CD14-positive monocyte (primary cell): ENCODE results near the gene TINAGL1. TPM values are rescaled to one million over a fixed set of nuclear protein-coding genes. Genes with fewer than 3 reads are reported as not detected.

Experiments
- DNase-seq, 3 donors: peaks; one replicate each; pipeline ENCODE4 v3.0.0-alpha.2; 2011 to 2022
- H2AFZ ChIP-seq: 2 replicates; pipeline ENCODE4 v1.6.0; 2012; ENCODE audit warnings: mild to moderate bottlenecking, low read depth, low read length, inconsistent platforms; ENCODE audit not compliant: insufficient read depth, poor library complexity, severe bottlenecking
- H3K27ac ChIP-seq, 2 donors: 1 replicate in 1 of 2; 2 replicates in 1 of 2; pipeline ENCODE4 v1.5.1; 2012 to 2013; ENCODE audit warnings: low read length in 2 of 2, control low read depth in 1 of 2, inconsistent platforms in 1 of 2, low read depth in 1 of 2, mild to moderate bottlenecking in 1 of 2
- H3K27me3 ChIP-seq, 2 donors: one replicate each; pipeline versions ENCODE4 v1.6.0 to v1.6.1; 2011 to 2013; ENCODE audit warnings: low read length in 2 of 2; ENCODE audit not compliant: control insufficient read depth in 2 of 2, insufficient read depth in 2 of 2
- H3K36me3 ChIP-seq, 2 donors: replicated peaks in 1 of 2; 1 replicate in 1 of 2; 2 replicates in 1 of 2; pipeline versions ENCODE4 v1.5.1 to v1.6.1; 2012 to 2013; ENCODE audit warnings: low read length in 2 of 2, control low read depth in 1 of 2, inconsistent platforms in 1 of 2, mild to moderate bottlenecking in 1 of 2; ENCODE audit not compliant: insufficient read depth in 2 of 2, control insufficient read depth in 1 of 2
- H3K4me1 ChIP-seq, 2 donors: 1 replicate in 1 of 2; 2 replicates in 1 of 2; pipeline versions ENCODE4 v1.5.1 to v1.6.1; 2012 to 2013; ENCODE audit warnings: low read length in 2 of 2, control low read depth in 1 of 2, inconsistent platforms in 1 of 2, mild to moderate bottlenecking in 1 of 2, moderate library complexity in 1 of 2; ENCODE audit not compliant: insufficient read depth in 2 of 2, control insufficient read depth in 1 of 2
- H3K4me2 ChIP-seq: replicated peaks from 2 replicates; pipeline ENCODE3; 2012; ENCODE audit warnings: low read length, moderate library complexity, mild to moderate bottlenecking; ENCODE audit not compliant: poor library complexity, severe bottlenecking; ENCODE audit errors: extremely low read depth
- H3K4me3 ChIP-seq, 3 experiments: fragments of 200-600 bp in 1 of 3; sonication (generic) in 1 of 3; replicated peaks in 1 of 3; 1 replicate in 2 of 3; 2 replicates in 1 of 3; pipeline ENCODE4 v1.5.1; 2011 to 2013; ENCODE audit warnings: low read length in 3 of 3, mild to moderate bottlenecking in 3 of 3, control low read depth in 2 of 3, low read depth in 2 of 3, inconsistent platforms in 1 of 3, moderate library complexity in 1 of 3
- H3K79me2 ChIP-seq: 2 replicates; pipeline ENCODE4 v1.6.0; 2012; ENCODE audit warnings: mild to moderate bottlenecking, control low read depth, inconsistent platforms, low read length, moderate library complexity; ENCODE audit not compliant: insufficient read depth
- H3K9ac ChIP-seq: 2 replicates; pipeline ENCODE4 v1.6.0; 2017; ENCODE audit warnings: low read length, mild to moderate bottlenecking; ENCODE audit not compliant: insufficient read depth, poor library complexity, severe bottlenecking
- H3K9me3 ChIP-seq, 2 donors: replicated peaks in 1 of 2; 1 replicate in 1 of 2; 2 replicates in 1 of 2; pipeline versions ENCODE4 v1.5.1 to v1.6.1; 2012 to 2013; ENCODE audit warnings: low read length in 2 of 2, control low read depth in 1 of 2; ENCODE audit not compliant: control insufficient read depth in 1 of 2, insufficient read depth in 1 of 2
- H4K20me1 ChIP-seq: 2 replicates; pipeline ENCODE4 v1.6.0; 2012; ENCODE audit warnings: mild to moderate bottlenecking, low read length, control low read depth, moderate library complexity; ENCODE audit not compliant: insufficient read depth
- H3K27ac Mint-ChIP-seq, 7 donors: one replicate each; pipeline ENCODE4 v1.8.0; 2020; ENCODE audit warnings: mild to moderate bottlenecking in 7 of 7, mixed read lengths in 7 of 7, moderate library complexity in 6 of 7, inconsistent platforms in 2 of 7
- H3K27me3 Mint-ChIP-seq, 3 donors: one replicate each; pipeline ENCODE4 v1.8.0; 2021 to 2022; ENCODE audit warnings: low read depth in 3 of 3, mild to moderate bottlenecking in 3 of 3, mixed read lengths in 3 of 3, moderate library complexity in 3 of 3, inconsistent platforms in 1 of 3
- H3K36me3 Mint-ChIP-seq, 2 donors: one replicate each; pipeline ENCODE4 v1.8.0; 2020; ENCODE audit warnings: mixed read lengths in 2 of 2, inconsistent platforms in 1 of 2, mild to moderate bottlenecking in 1 of 2
- H3K4me1 Mint-ChIP-seq: one replicate; pipeline ENCODE4 v1.8.0; 2020; ENCODE audit warnings: mild to moderate bottlenecking, mixed read lengths
- H3K4me3 Mint-ChIP-seq, 2 donors: one replicate each; pipeline ENCODE4 v1.8.0; 2020; ENCODE audit warnings: mild to moderate bottlenecking in 2 of 2, mixed read lengths in 2 of 2, moderate library complexity in 1 of 2
- H3K9me3 Mint-ChIP-seq, 7 donors: one replicate each; pipeline ENCODE4 v1.8.0; 2020 to 2022; ENCODE audit warnings: mixed read lengths in 7 of 7, mild to moderate bottlenecking in 6 of 7, moderate library complexity in 6 of 7, inconsistent platforms in 2 of 7
- CTCF ChIP-seq: fragments of 200-600 bp; IDR thresholded peaks from one replicate; pipeline ENCODE4 v1.8.0; 2022; ENCODE audit warnings: antibody characterized with exemption, mild to moderate bottlenecking
- WGBS: methylation state at CpG from one replicate; pipeline ENCODE4 v1.1.5; 2013; ENCODE audit warnings: missing lambda C conversion rate; ENCODE audit not compliant: insufficient coverage; 5-methylcytosine and 5-hydroxymethylcytosine counted together
- intact Hi-C, 2 donors: fragments of 100-400 bp; cut with micrococcal nuclease; formaldehyde crosslinking; loops; one replicate each; pipeline versions ENCODE4 v1.15.0 to v1.15.1; 2023
- polyA plus RNA-seq, 3 donors: library from polyadenylated mRNA; depleted of rRNA in 1 of 3; unstranded in 2 of 3; stranded (reverse) in 1 of 3; fragments of 300-500 nt in 2 of 3; fragments of >200 nt in 1 of 3; fragmentation: Illumina TruSeq in 2 of 3; gene quantifications; 1 replicate in 2 of 3; 2 replicates in 1 of 3; pipeline ENCODE4 v1.2.3, GENCODE V29; 2012 to 2021

The TINAGL1 gene
- polyA plus RNA-seq, 3 donors, result 0.07 TPM; not detected in 2

DNA sequence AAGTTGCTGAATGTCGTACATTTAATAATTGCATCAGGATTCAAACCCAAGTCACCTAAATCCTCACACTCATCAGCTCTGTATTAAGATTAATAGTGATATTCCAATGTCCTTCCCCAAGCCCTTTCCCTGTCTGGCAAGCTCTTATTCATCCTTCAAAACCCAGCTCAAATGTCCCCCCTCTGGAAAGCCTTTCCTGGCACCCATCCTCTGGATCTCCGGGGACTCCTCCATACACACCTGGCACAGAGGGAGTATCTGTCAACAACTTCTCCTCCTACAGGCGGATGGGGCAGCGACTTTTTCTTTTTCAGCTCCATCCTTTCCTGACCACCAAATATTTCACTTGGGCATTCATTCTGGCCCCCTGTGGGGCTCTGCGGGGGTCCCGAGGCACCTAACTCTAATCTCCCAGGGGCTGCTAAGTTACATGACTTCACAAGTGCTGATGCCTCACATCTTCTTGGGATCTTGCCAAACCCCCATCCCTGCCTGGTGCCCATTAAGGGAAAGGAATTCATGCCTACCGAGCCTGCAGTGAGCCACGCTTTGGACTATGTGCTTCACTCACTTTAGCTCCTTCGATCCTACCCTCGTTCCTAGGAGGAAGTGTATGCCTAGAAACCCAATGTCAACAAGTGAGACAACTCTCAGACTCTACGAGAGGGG is 15.2 kb downstream of the TINAGL1 start:
- no peak overlapping the region for H3K27ac Mint-ChIP-seq
- Histone ChIP-seq H3K9ac (no peak overlapping the region), H3K4me1 (peaks cover 0 to 9% of the 10 kb centered on the region in 2 donors), H2AFZ (no peak overlapping the region), H4K20me1 (no peaks in the 10 kb centered on the region), H3K27ac (no peak overlapping the region), H3K4me2 (no peak overlapping the region), H3K4me3 (no peak overlapping the region), H3K79me2 (no peaks in the 10 kb centered on the region), H3K9me3 (no peaks in the 10 kb centered on the region), H3K36me3 (no peaks in the 10 kb centered on the region), H3K27me3 (peaks cover 0 to 18% of the 10 kb centered on the region in 2 donors)
- TF ChIP-seq CTCF, result no peak
- peaks cover 15 to 46% (median 30%) of the 10 kb centered on the region in 3 donors for H3K27me3 Mint-ChIP-seq
- intact Hi-C loops, result no loop called here
- peaks cover 0 to 4% (median 0%) of the 10 kb centered on the region in 7 donors for H3K9me3 Mint-ChIP-seq
- peaks cover 22% of the 10 kb centered on the region for H3K4me1 Mint-ChIP-seq
- H3K4me3 Mint-ChIP-seq, result no peak overlapping the region
- DNase-seq, result no peak
- WGBS, result 88% methylated on average over 3 of the region's 11 CpGs
- H3K36me3 Mint-ChIP-seq, result no peaks in the 10 kb centered on the region

DNA sequence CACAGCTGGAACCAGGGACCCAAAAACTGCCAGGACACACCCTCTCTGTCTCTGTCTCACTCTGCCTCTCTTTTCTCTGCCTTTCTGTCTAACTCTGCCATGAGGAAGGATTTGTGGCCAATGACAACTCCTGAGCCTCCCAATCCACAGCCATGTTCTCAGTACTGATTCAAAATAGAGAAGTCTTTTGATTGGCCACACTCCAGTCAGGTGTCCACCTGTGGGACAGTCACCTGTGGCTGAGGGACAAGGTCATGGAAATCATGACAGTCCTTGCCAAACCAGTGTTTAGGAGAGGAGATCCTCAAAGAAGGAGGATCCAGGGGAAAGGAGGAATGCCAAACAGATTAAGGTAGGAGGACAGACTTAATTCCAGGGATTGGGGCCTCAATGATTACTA is 15.8 kb downstream of the TINAGL1 start:
- H3K9ac ChIP-seq, result no peak overlapping the region
- no peak overlapping the region for H3K4me2 ChIP-seq
- Mint-ChIP-seq H3K27ac (no peak overlapping the region), H3K36me3 (no peaks in the 10 kb centered on the region), H3K4me1 (peaks cover 26% of the 10 kb centered on the region), H3K9me3 (peaks cover 0 to 4% (median 0%) of the 10 kb centered on the region in 7 donors), H3K4me3 (no peak overlapping the region), H3K27me3 (peaks cover 15 to 45% (median 30%) of the 10 kb centered on the region in 3 donors)
- H3K9me3 ChIP-seq, result no peaks in the 10 kb centered on the region
- H3K79me2 ChIP-seq, result no peaks in the 10 kb centered on the region
- peaks cover 0 to 9% of the 10 kb centered on the region in 2 donors for H3K4me1 ChIP-seq
- DNase-seq, result no peak
- intact Hi-C loops, result no loop called here
- no peak overlapping the region for H3K4me3 ChIP-seq
- peaks cover 0 to 18% of the 10 kb centered on the region in 2 donors for H3K27me3 ChIP-seq
- no peak for TF ChIP-seq CTCF
- no peaks in the 10 kb centered on the region for H4K20me1 ChIP-seq
- H3K27ac ChIP-seq, result no peak overlapping the region
- no peaks in the 10 kb centered on the region for H3K36me3 ChIP-seq
- H2AFZ ChIP-seq, result no peak overlapping the region
